ENCODE results near the gene PLA2G2F. TPM values are rescaled to one million over a fixed set of nuclear protein-coding genes. Genes with fewer than 3 reads are reported as not detected.

Gene PLA2G2F
- total RNA-seq, 1 experiment from 2014 or later = not detected

DNA sequence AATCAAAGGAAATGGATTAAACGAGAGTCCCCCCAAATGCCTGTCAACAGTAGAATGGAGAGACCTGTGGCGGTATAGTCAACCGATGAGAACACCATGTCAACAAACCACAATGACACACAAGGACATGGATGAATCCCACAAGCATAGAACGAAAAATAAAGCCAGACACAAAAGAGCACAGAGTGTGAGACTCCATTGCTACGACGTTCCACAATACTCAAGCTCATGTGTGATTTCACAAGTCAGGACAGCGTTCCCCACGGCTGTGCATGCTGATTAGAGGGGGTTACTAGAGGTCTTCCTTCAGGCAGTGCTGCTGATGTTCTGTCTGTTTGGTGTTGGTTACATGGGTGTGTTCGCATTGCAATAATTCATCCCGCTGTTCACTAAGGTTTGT lies 14.0 kb upstream of the PLA2G2F start:
- Mint-ChIP-seq H3K27ac (no peak overlapping the region), H3K4me1 (no peaks in the 10 kb centered on the region), H3K27me3 (ENCODE audit: low read depth) (no peaks in the 10 kb centered on the region; the same call in 1 of the 2 replicates), H3K9me3 (peaks cover 6% of the 10 kb centered on the region), H3K36me3 (peaks cover 6% of the 10 kb centered on the region; the same call in 1 of the 2 replicates), H3K4me3 (no peak overlapping the region)
- ChIA-PET CTCF (interaction anchor here (1.2 to 2.1 kb wide), 2 partner anchors 27 to 150 kb away, joined by 5 to 7 read pairs; no protein-coding TSS in a partner anchor), POLR2A (no interaction called here)
- TF ChIP-seq ZNF423 (CRISPR knock-in tag; IDR thresholded peaks at IDR 0.05) = no peak
- TF ChIP-seq ZNF138 (CRISPR knock-in tag; conservative IDR thresholded peaks at IDR 0.05) = no peak
- TF ChIP-seq, protein P1, sequence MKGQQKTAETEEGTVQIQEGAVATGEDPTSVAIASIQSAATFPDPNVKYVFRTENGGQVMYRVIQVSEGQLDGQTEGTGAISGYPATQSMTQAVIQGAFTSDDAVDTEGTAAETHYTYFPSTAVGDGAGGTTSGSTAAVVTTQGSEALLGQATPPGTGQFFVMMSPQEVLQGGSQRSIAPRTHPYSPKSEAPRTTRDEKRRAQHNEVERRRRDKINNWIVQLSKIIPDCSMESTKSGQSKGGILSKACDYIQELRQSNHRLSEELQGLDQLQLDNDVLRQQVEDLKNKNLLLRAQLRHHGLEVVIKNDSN (CRISPR knock-in tag; IDR thresholded peaks at IDR 0.05) = no peak
- TF ChIP-seq, protein P2, sequence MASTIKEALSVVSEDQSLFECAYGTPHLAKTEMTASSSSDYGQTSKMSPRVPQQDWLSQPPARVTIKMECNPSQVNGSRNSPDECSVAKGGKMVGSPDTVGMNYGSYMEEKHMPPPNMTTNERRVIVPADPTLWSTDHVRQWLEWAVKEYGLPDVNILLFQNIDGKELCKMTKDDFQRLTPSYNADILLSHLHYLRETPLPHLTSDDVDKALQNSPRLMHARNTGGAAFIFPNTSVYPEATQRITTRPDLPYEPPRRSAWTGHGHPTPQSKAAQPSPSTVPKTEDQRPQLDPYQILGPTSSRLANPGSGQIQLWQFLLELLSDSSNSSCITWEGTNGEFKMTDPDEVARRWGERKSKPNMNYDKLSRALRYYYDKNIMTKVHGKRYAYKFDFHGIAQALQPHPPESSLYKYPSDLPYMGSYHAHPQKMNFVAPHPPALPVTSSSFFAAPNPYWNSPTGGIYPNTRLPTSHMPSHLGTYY (CRISPR knock-in tag; IDR thresholded peaks at IDR 0.05) = no peak
- TF ChIP-seq FOXJ3 (CRISPR knock-in tag; IDR thresholded peaks at IDR 0.05; ENCODE audit: borderline replicate concordance) = no peak
- TF ChIP-seq JAZF1 (CRISPR knock-in tag; IDR thresholded peaks at IDR 0.05) = no peak
- TF ChIP-seq, protein P3, sequence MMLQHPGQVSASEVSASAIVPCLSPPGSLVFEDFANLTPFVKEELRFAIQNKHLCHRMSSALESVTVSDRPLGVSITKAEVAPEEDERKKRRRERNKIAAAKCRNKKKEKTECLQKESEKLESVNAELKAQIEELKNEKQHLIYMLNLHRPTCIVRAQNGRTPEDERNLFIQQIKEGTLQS (CRISPR knock-in tag; conservative IDR thresholded peaks at IDR 0.05) = no peak
- TF ChIP-seq, protein P4, sequence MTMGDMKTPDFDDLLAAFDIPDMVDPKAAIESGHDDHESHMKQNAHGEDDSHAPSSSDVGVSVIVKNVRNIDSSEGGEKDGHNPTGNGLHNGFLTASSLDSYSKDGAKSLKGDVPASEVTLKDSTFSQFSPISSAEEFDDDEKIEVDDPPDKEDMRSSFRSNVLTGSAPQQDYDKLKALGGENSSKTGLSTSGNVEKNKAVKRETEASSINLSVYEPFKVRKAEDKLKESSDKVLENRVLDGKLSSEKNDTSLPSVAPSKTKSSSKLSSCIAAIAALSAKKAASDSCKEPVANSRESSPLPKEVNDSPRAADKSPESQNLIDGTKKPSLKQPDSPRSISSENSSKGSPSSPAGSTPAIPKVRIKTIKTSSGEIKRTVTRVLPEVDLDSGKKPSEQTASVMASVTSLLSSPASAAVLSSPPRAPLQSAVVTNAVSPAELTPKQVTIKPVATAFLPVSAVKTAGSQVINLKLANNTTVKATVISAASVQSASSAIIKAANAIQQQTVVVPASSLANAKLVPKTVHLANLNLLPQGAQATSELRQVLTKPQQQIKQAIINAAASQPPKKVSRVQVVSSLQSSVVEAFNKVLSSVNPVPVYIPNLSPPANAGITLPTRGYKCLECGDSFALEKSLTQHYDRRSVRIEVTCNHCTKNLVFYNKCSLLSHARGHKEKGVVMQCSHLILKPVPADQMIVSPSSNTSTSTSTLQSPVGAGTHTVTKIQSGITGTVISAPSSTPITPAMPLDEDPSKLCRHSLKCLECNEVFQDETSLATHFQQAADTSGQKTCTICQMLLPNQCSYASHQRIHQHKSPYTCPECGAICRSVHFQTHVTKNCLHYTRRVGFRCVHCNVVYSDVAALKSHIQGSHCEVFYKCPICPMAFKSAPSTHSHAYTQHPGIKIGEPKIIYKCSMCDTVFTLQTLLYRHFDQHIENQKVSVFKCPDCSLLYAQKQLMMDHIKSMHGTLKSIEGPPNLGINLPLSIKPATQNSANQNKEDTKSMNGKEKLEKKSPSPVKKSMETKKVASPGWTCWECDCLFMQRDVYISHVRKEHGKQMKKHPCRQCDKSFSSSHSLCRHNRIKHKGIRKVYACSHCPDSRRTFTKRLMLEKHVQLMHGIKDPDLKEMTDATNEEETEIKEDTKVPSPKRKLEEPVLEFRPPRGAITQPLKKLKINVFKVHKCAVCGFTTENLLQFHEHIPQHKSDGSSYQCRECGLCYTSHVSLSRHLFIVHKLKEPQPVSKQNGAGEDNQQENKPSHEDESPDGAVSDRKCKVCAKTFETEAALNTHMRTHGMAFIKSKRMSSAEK (CRISPR knock-in tag; IDR thresholded peaks at IDR 0.05; ENCODE audit: borderline replicate concordance) = no peak
- TF ChIP-seq, protein P5, sequence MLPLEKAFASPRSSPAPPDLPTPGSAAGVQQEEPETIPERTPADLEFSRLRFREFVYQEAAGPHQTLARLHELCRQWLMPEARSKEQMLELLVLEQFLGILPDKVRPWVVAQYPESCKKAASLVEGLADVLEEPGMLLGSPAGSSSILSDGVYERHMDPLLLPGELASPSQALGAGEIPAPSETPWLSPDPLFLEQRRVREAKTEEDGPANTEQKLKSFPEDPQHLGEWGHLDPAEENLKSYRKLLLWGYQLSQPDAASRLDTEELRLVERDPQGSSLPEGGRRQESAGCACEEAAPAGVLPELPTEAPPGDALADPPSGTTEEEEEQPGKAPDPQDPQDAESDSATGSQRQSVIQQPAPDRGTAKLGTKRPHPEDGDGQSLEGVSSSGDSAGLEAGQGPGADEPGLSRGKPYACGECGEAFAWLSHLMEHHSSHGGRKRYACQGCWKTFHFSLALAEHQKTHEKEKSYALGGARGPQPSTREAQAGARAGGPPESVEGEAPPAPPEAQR (CRISPR knock-in tag; IDR thresholded peaks at IDR 0.05) = no peak
- no peak for TF ChIP-seq ZNF121 (CRISPR knock-in tag; IDR thresholded peaks at IDR 0.05)
- no peak for TF ChIP-seq GABPB1 (CRISPR knock-in tag; IDR thresholded peaks at IDR 0.05)
- TF ChIP-seq, protein P6, sequence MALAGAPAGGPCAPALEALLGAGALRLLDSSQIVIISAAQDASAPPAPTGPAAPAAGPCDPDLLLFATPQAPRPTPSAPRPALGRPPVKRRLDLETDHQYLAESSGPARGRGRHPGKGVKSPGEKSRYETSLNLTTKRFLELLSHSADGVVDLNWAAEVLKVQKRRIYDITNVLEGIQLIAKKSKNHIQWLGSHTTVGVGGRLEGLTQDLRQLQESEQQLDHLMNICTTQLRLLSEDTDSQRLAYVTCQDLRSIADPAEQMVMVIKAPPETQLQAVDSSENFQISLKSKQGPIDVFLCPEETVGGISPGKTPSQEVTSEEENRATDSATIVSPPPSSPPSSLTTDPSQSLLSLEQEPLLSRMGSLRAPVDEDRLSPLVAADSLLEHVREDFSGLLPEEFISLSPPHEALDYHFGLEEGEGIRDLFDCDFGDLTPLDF (CRISPR knock-in tag; IDR thresholded peaks at IDR 0.05) = no peak
- no peak for TF ChIP-seq MYBL2 (CRISPR knock-in tag; IDR thresholded peaks at IDR 0.05)
- no peak for TF ChIP-seq OVOL2 (CRISPR knock-in tag; IDR thresholded peaks at IDR 0.05; ENCODE audit: borderline replicate concordance)
- no peak for TF ChIP-seq SOX15 (CRISPR knock-in tag; IDR thresholded peaks at IDR 0.05)
- TF ChIP-seq TEAD1 (CRISPR knock-in tag; IDR thresholded peaks at IDR 0.05) = no peak
- DNase-seq (ENCODE audit: low spot score) = no peak
- ATAC-seq = no peak
